GM18909 (cell line): ENCODE results near the gene ATF6.
A peak's percentile ranks its signal among the peaks of the same experiment; 100 is the strongest.
"Not testable (repeated sequence)": the region's sequence is repeated elsewhere in the genome, so short reads cannot be mapped to it uniquely, and the experiment has no call there.

ENCODE experiments used
- ATAC-seq: cut with Tn5 transposase; IDR thresholded peaks from one replicate; pipeline ENCODE4 v1.9.1; 2021; ENCODE audit warnings: mild to moderate bottlenecking; ENCODE audit not compliant: unreplicated experiment, poor library complexity

ATF6 gene

GRCh38 chr1:161773791-161774190, 7.7 kb downstream of the ATF6 start:
- ATAC-seq = no peak

- ATAC-seq = no peak
These were observed 11.1 kb downstream of the ATF6 start for GRCh38 chr1:161777261-161777660.

GRCh38 chr1:161778522-161778921, 12.4 kb downstream of the ATF6 start:
- ATAC-seq = no peak

GRCh38 chr1:161779393-161779792, 13.3 kb downstream of the ATF6 start:
- ATAC-seq = no peak

- ATAC-seq = no peak
These were observed 15.9 kb downstream of the ATF6 start for GRCh38 chr1:161781995-161782394.

GRCh38 chr1:161782886-161783285, 16.8 kb downstream of the ATF6 start:
- ATAC-seq = no peak

GRCh38 chr1:161784968-161785367, 18.8 kb downstream of the ATF6 start:
- ATAC-seq = no peak

- no peak for ATAC-seq
These were observed 21.2 kb downstream of the ATF6 start for GRCh38 chr1:161787355-161787754.

GRCh38 chr1:161790587-161791317, 24.6 kb downstream of the ATF6 start:
- ATAC-seq = no peak

GRCh38 chr1:161791904-161792655, 26.0 kb downstream of the ATF6 start:
- no peak for ATAC-seq

- peak; percentile 58 for ATAC-seq
These were observed 26.6 kb downstream of the ATF6 start for GRCh38 chr1:161792740-161793139.

- no peak for ATAC-seq
These were observed 33.7 kb downstream of the ATF6 start for GRCh38 chr1:161799792-161800191.

GRCh38 chr1:161801955-161802354, 35.8 kb downstream of the ATF6 start:
- no peak for ATAC-seq

GRCh38 chr1:161803181-161803580, 37.1 kb downstream of the ATF6 start:
- no peak for ATAC-seq

- no peak for ATAC-seq
These were observed 39.5 kb downstream of the ATF6 start for GRCh38 chr1:161805399-161806197.

GRCh38 chr1:161809202-161809601, 43.1 kb downstream of the ATF6 start:
- not testable (repeated sequence) for ATAC-seq

- not testable (repeated sequence) for ATAC-seq
These were observed 43.5 kb downstream of the ATF6 start for GRCh38 chr1:161809656-161810055.

- ATAC-seq = no peak
These were observed 44.7 kb downstream of the ATF6 start for GRCh38 chr1:161810780-161811179.

GRCh38 chr1:161816201-161816600, 50.1 kb downstream of the ATF6 start:
- ATAC-seq = no peak

- ATAC-seq = no peak
These were observed 51.1 kb downstream of the ATF6 start for GRCh38 chr1:161817176-161817730.

- no peak for ATAC-seq
These were observed 54.8 kb downstream of the ATF6 start for GRCh38 chr1:161820914-161821313.
